Measurements from ENCODE around the gene CHST8. TPM values are rescaled to one million over a fixed set of nuclear protein-coding genes. Genes with fewer than 3 reads are reported as not detected.

The CHST8 gene
- polyA plus RNA-seq, 1 donor, result 0.66 TPM

DNA sequence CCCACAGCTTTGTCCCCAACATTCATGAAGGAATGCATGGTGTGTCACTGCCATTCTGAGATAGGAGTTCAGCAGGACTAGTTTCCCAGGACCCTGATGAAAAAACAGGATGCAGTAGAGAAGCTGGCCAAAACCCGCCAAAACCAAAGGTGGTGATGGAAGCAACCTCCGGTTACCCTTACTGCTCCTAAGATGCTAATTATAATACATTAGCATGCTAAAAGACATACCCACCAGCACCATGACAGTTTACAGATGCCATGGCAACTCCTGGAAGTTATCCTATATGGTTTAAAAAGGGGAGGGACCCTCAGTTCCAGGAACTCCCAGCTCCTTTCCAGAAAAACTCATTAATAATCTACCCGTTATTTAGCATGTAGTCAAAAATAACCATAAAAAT lies 115.0 kb downstream of the CHST8 start:
- no CpG with 5 or more reads among the region's 3 CpGs for WGBS (ENCODE audit: insufficient coverage, low lambda C conversion rate)
- no peak for DNase-seq
- no peaks in the 10 kb centered on the region for H3K27me3 ChIP-seq (ENCODE audit: control insufficient read depth, insufficient read depth, low read length)
- H3K9me3 ChIP-seq (ENCODE audit: control insufficient read depth, low read depth, low read length), result no peaks in the 10 kb centered on the region
- no peaks in the 10 kb centered on the region for H3K36me3 ChIP-seq (ENCODE audit: control insufficient read depth, insufficient read depth, low read length)
- H3K4me1 ChIP-seq (ENCODE audit: control insufficient read depth, insufficient read depth, low read length), result no peaks in the 10 kb centered on the region
- H3K4me3 ChIP-seq (ENCODE audit: low read length), result no peak overlapping the region
- no peak overlapping the region for H3K27ac ChIP-seq (ENCODE audit: low read length)

DNA sequence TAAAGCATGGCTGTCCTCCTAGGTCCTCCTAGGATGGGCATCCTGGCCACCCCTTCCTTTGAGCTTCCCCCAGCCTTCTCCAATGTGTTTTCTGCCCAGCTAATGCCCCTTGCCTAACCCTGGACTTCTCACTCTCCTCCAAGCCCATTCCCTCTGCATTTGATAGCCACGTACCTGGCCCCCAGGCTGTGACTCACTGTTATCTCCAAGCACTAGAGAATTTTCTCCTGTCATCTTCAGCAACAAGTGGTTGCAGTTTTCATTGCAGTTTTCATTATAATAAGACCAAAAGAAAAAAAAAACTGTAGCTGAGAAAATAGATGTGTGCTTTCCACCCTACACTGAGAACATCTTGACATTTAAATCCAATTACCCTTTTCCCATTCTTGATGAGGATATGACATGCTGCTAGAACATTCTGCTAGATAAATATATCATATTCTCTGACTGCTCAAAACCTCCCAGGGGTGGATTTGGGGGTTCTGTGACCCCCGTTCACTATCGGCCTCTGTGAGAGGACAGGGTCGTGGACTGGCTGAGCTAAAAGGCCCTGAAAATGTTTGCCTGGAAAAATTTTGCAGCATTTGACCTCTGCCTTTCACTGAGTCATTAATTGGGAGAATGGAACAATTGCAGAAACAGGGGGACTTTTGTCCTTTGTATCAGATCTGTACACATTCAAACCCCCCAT lies 116.1 kb downstream of the CHST8 start:
- no peaks in the 10 kb centered on the region for H3K9me3 ChIP-seq (ENCODE audit: control insufficient read depth, low read depth, low read length)
- H3K36me3 ChIP-seq (ENCODE audit: control insufficient read depth, insufficient read depth, low read length), result no peaks in the 10 kb centered on the region
- H3K27me3 ChIP-seq (ENCODE audit: control insufficient read depth, insufficient read depth, low read length), result no peaks in the 10 kb centered on the region
- H3K27ac ChIP-seq (ENCODE audit: low read length), result no peak overlapping the region
- H3K4me1 ChIP-seq (ENCODE audit: control insufficient read depth, insufficient read depth, low read length), result no peaks in the 10 kb centered on the region
- H3K4me3 ChIP-seq (ENCODE audit: low read length), result no peak overlapping the region
- no CpG with 5 or more reads among the region's 4 CpGs for WGBS (ENCODE audit: insufficient coverage, low lambda C conversion rate)
- no peak for DNase-seq

DNA sequence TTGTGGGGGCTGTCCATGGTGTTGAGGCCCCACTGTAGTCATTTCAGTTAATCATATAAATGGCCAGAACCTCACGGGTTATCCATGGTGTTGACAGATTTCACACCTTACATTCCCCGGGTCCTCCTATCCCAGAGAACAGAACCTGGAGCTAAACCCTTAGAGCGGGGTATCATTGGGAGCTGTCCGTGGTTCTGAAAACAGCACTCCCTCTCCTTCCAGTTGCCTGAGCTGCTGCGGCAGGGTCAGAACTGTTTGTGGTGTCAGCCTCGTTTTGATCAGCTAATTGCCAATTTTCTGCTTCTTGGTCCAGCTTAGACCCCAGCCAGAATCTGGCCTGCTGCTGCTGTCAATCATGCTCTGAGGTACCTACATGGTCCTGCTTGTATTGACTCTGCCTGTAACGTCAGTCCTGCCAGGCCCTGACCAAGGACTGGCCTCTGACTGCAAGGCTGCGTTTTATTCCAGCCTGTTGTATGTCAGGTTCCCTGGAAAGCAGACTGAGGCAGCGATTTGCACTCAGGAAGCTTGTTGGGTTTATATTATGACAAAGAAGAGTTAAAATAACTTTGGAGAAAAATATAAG lies 119.2 kb downstream of the CHST8 start:
- no peaks in the 10 kb centered on the region for H3K4me1 ChIP-seq (ENCODE audit: control insufficient read depth, insufficient read depth, low read length)
- no peaks in the 10 kb centered on the region for H3K9me3 ChIP-seq (ENCODE audit: control insufficient read depth, low read depth, low read length)
- H3K27ac ChIP-seq (ENCODE audit: low read length), result no peak overlapping the region
- no peaks in the 10 kb centered on the region for H3K27me3 ChIP-seq (ENCODE audit: control insufficient read depth, insufficient read depth, low read length)
- WGBS (ENCODE audit: insufficient coverage, low lambda C conversion rate), result no CpG with 5 or more reads among the region's 9 CpGs
- no peak overlapping the region for H3K4me3 ChIP-seq (ENCODE audit: low read length)
- DNase-seq, result peak in 1 of 2 donors; percentile 44
- H3K36me3 ChIP-seq (ENCODE audit: control insufficient read depth, insufficient read depth, low read length), result no peaks in the 10 kb centered on the region

DNA sequence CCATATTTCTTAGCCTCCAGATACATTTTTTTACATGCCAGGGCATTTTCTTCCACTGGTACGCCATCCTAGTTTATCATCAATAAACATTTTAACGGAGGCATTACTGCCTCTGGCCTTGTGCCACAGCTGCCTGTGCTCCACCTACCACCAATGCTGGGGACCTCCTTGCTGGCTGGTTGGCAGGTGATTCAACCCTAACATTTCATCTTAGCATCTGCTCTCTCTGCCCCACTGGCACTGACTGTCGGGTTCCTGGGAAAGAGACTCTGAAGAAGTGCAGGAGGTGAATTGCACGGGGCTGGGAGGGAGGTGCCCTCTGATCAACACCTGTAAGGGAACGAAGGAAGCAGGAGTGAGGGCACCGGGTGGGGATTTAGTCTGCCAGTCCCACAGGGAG lies 123.5 kb downstream of the CHST8 start:
- Histone ChIP-seq H3K27me3 (ENCODE audit: control insufficient read depth, insufficient read depth, low read length) (no peaks in the 10 kb centered on the region), H3K4me3 (ENCODE audit: low read length) (no peak overlapping the region), H3K27ac (ENCODE audit: low read length) (no peak overlapping the region), H3K36me3 (ENCODE audit: control insufficient read depth, insufficient read depth, low read length) (no peaks in the 10 kb centered on the region), H3K9me3 (ENCODE audit: control insufficient read depth, low read depth, low read length) (no peaks in the 10 kb centered on the region), H3K4me1 (ENCODE audit: control insufficient read depth, insufficient read depth, low read length) (no peaks in the 10 kb centered on the region)
- no peak for DNase-seq
- WGBS (ENCODE audit: insufficient coverage, low lambda C conversion rate), result no CpG with 5 or more reads among the region's 6 CpGs

DNA sequence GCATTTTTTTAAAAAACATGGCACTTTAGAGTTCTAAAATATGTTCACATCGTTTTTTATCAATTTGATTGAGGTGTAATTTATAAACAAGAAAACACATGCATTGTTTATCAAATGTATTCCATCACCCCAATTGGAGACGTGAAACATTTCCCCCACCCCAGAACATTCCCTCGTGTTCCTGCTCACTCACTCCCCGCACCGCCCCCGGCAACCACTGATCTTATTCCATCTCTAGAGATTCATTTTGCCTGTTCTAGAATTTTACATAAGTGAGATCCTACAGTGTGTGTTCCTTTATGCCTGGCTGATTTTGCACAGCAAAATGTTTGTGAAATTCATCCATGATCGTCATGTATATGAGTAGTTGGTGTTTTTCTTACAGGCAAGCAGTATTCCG lies 124.4 kb downstream of the CHST8 start:
- Histone ChIP-seq H3K9me3 (ENCODE audit: control insufficient read depth, low read depth, low read length) (no peaks in the 10 kb centered on the region), H3K27me3 (ENCODE audit: control insufficient read depth, insufficient read depth, low read length) (no peaks in the 10 kb centered on the region), H3K27ac (ENCODE audit: low read length) (no peak overlapping the region), H3K36me3 (ENCODE audit: control insufficient read depth, insufficient read depth, low read length) (no peaks in the 10 kb centered on the region), H3K4me3 (ENCODE audit: low read length) (no peak overlapping the region), H3K4me1 (ENCODE audit: control insufficient read depth, insufficient read depth, low read length) (no peaks in the 10 kb centered on the region)
- 86% methylated on average over 7 of the region's 8 CpGs for WGBS (ENCODE audit: insufficient coverage, low lambda C conversion rate)
- no peak for DNase-seq

DNA sequence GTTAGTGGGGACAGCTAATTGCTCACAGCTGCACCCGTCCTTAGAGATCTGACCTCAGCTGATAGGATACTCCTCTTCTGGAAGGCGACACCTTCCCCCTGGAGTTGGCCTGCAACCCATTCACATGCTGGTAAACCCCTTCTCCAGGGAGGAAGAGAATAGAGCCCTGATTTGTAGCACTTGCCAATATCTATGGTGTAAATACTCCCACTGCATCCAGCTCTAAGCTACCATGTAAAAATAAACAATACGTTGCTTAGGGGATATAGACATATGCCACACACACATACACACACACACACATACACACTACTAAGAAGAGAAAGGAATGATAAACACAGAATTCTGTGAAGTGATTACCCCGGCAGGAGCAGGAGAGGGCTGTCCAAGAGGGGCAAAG lies 125.5 kb downstream of the CHST8 start:
- Histone ChIP-seq H3K4me1 (ENCODE audit: control insufficient read depth, insufficient read depth, low read length) (no peaks in the 10 kb centered on the region), H3K4me3 (ENCODE audit: low read length) (no peak overlapping the region), H3K9me3 (ENCODE audit: control insufficient read depth, low read depth, low read length) (no peaks in the 10 kb centered on the region), H3K27me3 (ENCODE audit: control insufficient read depth, insufficient read depth, low read length) (no peaks in the 10 kb centered on the region), H3K36me3 (ENCODE audit: control insufficient read depth, insufficient read depth, low read length) (no peaks in the 10 kb centered on the region), H3K27ac (ENCODE audit: low read length) (no peak overlapping the region)
- WGBS (ENCODE audit: insufficient coverage, low lambda C conversion rate), result 100% methylated on average over 1 of the region's 4 CpGs
- DNase-seq, result no peak

DNA sequence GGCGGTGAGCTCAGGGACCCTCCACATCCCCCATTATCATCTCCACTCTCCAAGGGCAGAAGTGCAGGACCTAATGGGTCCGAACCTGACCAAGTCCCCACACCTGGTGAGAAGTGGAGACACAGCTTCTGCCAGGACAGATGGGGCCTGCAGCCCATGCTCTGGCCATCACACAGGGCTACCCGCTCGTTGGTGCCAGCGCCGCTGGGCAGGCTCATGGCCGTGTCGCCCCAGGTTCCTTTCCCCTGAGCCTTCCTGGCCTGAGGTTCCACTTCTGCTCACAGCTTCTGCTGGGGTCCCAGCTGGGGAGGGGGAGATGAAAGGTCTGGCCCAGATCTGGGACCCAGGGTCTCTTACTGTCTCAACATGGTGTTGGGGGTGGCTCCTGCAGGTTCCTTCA lies 126.5 kb downstream of the CHST8 start:
- no peak for DNase-seq
- H3K27ac ChIP-seq (ENCODE audit: low read length), result no peak overlapping the region
- WGBS (ENCODE audit: insufficient coverage, low lambda C conversion rate), result no CpG with 5 or more reads among the region's 8 CpGs
- H3K4me1 ChIP-seq (ENCODE audit: control insufficient read depth, insufficient read depth, low read length), result no peaks in the 10 kb centered on the region
- no peaks in the 10 kb centered on the region for H3K9me3 ChIP-seq (ENCODE audit: control insufficient read depth, low read depth, low read length)
- no peaks in the 10 kb centered on the region for H3K27me3 ChIP-seq (ENCODE audit: control insufficient read depth, insufficient read depth, low read length)
- no peak overlapping the region for H3K4me3 ChIP-seq (ENCODE audit: low read length)
- H3K36me3 ChIP-seq (ENCODE audit: control insufficient read depth, insufficient read depth, low read length), result no peaks in the 10 kb centered on the region

DNA sequence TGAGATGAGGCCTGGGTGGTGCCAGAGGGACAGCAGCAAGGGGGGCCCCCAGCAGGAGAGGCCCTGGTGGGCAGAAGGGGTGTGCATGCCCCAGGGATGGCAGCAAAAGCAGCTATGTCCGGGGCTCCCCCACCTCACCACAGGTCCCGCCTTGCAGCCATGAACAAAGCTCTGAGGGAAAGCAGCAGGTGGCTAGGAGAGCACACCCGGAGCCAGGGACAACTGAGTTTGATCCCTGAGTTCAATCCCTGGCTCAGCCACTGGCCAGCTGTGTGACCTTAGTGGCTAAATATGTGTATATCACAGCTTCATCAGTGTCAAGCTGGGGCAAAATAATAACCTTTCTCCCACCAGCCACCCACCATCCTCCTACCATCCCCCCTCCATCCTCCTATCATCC lies 127.3 kb downstream of the CHST8 start:
- Histone ChIP-seq H3K27me3 (ENCODE audit: control insufficient read depth, insufficient read depth, low read length) (no peaks in the 10 kb centered on the region), H3K4me1 (ENCODE audit: control insufficient read depth, insufficient read depth, low read length) (no peaks in the 10 kb centered on the region), H3K9me3 (ENCODE audit: control insufficient read depth, low read depth, low read length) (no peaks in the 10 kb centered on the region), H3K27ac (ENCODE audit: low read length) (no peak overlapping the region), H3K36me3 (ENCODE audit: control insufficient read depth, insufficient read depth, low read length) (no peaks in the 10 kb centered on the region), H3K4me3 (ENCODE audit: low read length) (no peak overlapping the region)
- no peak for DNase-seq
- WGBS (ENCODE audit: insufficient coverage, low lambda C conversion rate), result no CpG with 5 or more reads among the region's 3 CpGs

DNA sequence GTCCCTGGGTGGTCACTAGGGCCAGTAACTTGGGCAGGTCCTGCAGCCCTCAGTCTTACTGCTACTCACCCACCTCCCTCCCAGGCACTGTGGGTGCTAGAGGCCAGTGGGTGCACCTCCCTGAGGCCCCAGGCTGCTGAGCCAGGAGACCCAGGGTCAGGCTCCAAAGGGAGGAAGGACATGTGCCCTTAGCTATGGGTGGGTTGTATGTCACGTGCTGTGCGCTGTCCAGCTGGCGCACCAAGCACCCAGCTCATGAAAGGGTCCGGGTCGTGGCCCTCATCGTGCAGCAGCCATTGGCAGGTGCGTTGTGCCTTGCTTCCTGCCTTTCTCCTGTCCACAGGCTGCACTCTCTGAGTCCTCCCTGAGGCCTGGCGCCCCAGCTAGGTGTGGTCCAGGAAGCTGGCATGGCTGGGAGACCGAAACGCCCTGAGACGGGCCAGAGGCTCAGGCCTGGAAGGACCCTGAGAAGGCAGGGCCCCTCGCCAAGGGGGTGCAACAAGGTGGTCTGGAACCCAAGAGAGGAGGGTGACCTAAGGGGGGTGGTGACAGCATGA lies 127.9 kb downstream of the CHST8 start:
- no peaks in the 10 kb centered on the region for H3K36me3 ChIP-seq (ENCODE audit: control insufficient read depth, insufficient read depth, low read length)
- DNase-seq, result no peak
- H3K27ac ChIP-seq (ENCODE audit: low read length), result no peak overlapping the region
- no peaks in the 10 kb centered on the region for H3K4me1 ChIP-seq (ENCODE audit: control insufficient read depth, insufficient read depth, low read length)
- no CpG with 5 or more reads among the region's 12 CpGs for WGBS (ENCODE audit: insufficient coverage, low lambda C conversion rate)
- H3K4me3 ChIP-seq (ENCODE audit: low read length), result no peak overlapping the region
- H3K9me3 ChIP-seq (ENCODE audit: control insufficient read depth, low read depth, low read length), result no peaks in the 10 kb centered on the region
- H3K27me3 ChIP-seq (ENCODE audit: control insufficient read depth, insufficient read depth, low read length), result no peaks in the 10 kb centered on the region

DNA sequence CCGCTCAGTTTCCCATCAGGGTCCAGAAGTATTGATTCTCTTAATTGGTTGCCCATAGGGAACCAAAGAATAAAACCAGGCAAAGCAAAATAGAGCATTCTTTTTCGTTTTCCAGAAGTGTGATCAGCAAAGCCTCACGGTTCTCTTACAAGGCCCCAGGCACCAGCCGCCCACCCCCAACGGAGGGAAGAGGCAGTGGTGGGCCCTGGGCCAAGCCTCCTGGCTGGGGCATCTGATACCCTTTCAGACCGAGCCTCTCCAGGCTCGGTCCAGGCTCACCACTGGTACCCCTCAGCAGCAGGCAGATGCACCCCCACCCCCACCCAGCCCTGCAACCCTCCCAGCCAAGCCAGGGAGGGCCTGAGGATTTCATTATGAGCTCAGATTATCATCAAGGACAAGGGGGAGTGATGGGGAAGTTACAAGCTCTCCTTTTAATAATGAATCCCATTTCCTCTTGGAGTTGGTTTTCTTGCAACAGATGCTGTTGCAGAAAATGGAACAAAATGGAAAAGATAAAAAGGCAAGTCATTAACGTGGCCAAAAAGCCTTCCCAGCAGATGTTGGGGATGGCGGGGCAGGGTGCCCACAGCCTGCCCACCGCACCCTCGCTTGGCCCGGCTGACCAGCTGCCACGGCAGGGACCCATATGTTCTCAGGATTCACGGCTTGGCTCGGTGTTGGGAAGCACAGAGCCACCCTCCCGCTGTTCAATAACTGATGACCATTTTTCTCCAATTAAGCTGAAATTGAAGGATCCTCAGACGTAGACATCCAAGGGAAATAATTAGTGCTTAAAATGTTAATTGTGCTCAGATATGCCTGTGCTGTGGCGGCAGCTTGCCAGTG lies 129.1 kb downstream of the CHST8 start:
- H3K27ac ChIP-seq (ENCODE audit: low read length), result no peak overlapping the region
- H3K4me3 ChIP-seq (ENCODE audit: low read length), result no peak overlapping the region
- no peak for DNase-seq
- H3K9me3 ChIP-seq (ENCODE audit: control insufficient read depth, low read depth, low read length), result no peaks in the 10 kb centered on the region
- WGBS (ENCODE audit: insufficient coverage, low lambda C conversion rate), result no CpG with 5 or more reads among the region's 18 CpGs
- peaks cover 8% of the 10 kb centered on the region for H3K27me3 ChIP-seq (ENCODE audit: control insufficient read depth, insufficient read depth, low read length)
- H3K4me1 ChIP-seq (ENCODE audit: control insufficient read depth, insufficient read depth, low read length), result no peaks in the 10 kb centered on the region
- no peaks in the 10 kb centered on the region for H3K36me3 ChIP-seq (ENCODE audit: control insufficient read depth, insufficient read depth, low read length)

All from large intestine (tissue), 3 donors.